Colon (tissue), 2 donors: ENCODE results near the gene RCE1.
"Not testable (repeated sequence)": the region's sequence is repeated elsewhere in the genome, so short reads cannot be mapped to it uniquely, and the experiment has no call there.

ENCODE experiments used
- FAIRE-seq: peaks from 2 replicates; lab custom pipeline; 2012; peaks lifted over from hg19 to GRCh38; lab: Jason Lieb, UNC
- donor health status: control.
- donor health status: control.

The RCE1 gene

GRCh38 chr11:66842896-66843775 lies at the start of gene RCE1:
RCE1 (plus strand) TSS chr11:66843441; CDS start chr11:66843456, 15 bp downstream.
- no peak for FAIRE-seq

- FAIRE-seq: not testable (repeated sequence)
Observed at GRCh38 chr11:66799815-66800214, 43.4 kb upstream of the RCE1 start.

- no peak for FAIRE-seq
Observed at GRCh38 chr11:66800720-66801428, 42.4 kb upstream of the RCE1 start.

- no peak for FAIRE-seq
Observed at GRCh38 chr11:66809592-66809991, 33.6 kb upstream of the RCE1 start.

GRCh38 chr11:66810576-66811185 lies 32.6 kb upstream of the RCE1 start:
- FAIRE-seq: no peak

GRCh38 chr11:66814678-66815077 lies 28.6 kb upstream of the RCE1 start:
- no peak for FAIRE-seq

GRCh38 chr11:66815646-66816045 lies 27.6 kb upstream of the RCE1 start:
- no peak for FAIRE-seq

GRCh38 chr11:66818231-66818955 lies 24.8 kb upstream of the RCE1 start:
- no peak for FAIRE-seq

- no peak for FAIRE-seq
Observed at GRCh38 chr11:66820381-66820780, 22.9 kb upstream of the RCE1 start.

- FAIRE-seq: no peak
Observed at GRCh38 chr11:66820901-66821300, 22.3 kb upstream of the RCE1 start.

GRCh38 chr11:66823700-66824099 lies 19.5 kb upstream of the RCE1 start:
- no peak for FAIRE-seq

GRCh38 chr11:66824573-66824972 lies 18.7 kb upstream of the RCE1 start:
- FAIRE-seq: not testable (repeated sequence)

- FAIRE-seq: no peak
Observed at GRCh38 chr11:66834539-66834845, 8.7 kb upstream of the RCE1 start.

- FAIRE-seq: no peak
Observed at GRCh38 chr11:66834943-66835342, 8.3 kb upstream of the RCE1 start.

GRCh38 chr11:66835768-66836405 lies 7.4 kb upstream of the RCE1 start:
- no peak for FAIRE-seq

GRCh38 chr11:66840317-66841091 lies 2.7 kb upstream of the RCE1 start:
- FAIRE-seq: no peak

- FAIRE-seq: no peak
Observed at GRCh38 chr11:66841861-66842260, 1.4 kb upstream of the RCE1 start.

- no peak for FAIRE-seq
Observed at GRCh38 chr11:66842501-66842895, 743 bp upstream of the RCE1 start.

- no peak for FAIRE-seq
Observed at GRCh38 chr11:66843776-66844495, 695 bp downstream of the RCE1 start.

- no peak for FAIRE-seq
Observed at GRCh38 chr11:66844496-66845142, 1.4 kb downstream of the RCE1 start.
